SU-DHL-6 (cell line): ENCODE measurements around the gene UBE2J2.

ENCODE experiments used
- H2AFZ ChIP-seq: fragments of 200-600 bp; sonication (generic); 2 replicates; pipeline ENCODE4 v1.6.1; 2014; ENCODE audit warnings: low read depth, mild to moderate bottlenecking, moderate library complexity, mixed read lengths, antibody characterized with exemption, low read length; ENCODE audit not compliant: severe bottlenecking
- H3F3A ChIP-seq: fragments of 200-600 bp; shearing (Covaris generic); 2 replicates; pipeline ENCODE4 v1.6.0; 2016; ENCODE audit warnings: antibody characterized with exemption, mild to moderate bottlenecking; ENCODE audit not compliant: insufficient read depth
- H3K27ac ChIP-seq: fragments of 200-600 bp; sonication (generic); 2 replicates; pipeline ENCODE4 v1.5.1; 2016; ENCODE audit warnings: low read depth, mild to moderate bottlenecking, low read length, moderate library complexity, mixed read lengths
- H3K27me3 ChIP-seq: fragments of 200-600 bp; sonication (generic), shearing (Covaris generic); 2 replicates; pipeline ENCODE4 v1.6.0; 2014; ENCODE audit warnings: mild to moderate bottlenecking, low read length
- H3K36me3 ChIP-seq: fragments of 200-600 bp; sonication (generic); 2 replicates; pipeline ENCODE4 v1.6.1; 2014; ENCODE audit warnings: mild to moderate bottlenecking, low read length, mixed read lengths
- H3K4me2 ChIP-seq: fragments of 300-600, 200-600 bp; shearing (Covaris generic), sonication (generic); 2 replicates; pipeline ENCODE4 v1.6.0; 2014; ENCODE audit warnings: low read length, low read depth, mild to moderate bottlenecking; ENCODE audit not compliant: poor library complexity, severe bottlenecking
- H3K4me3 ChIP-seq: fragments of 200-600 bp; sonication (generic); 2 replicates; pipeline ENCODE4 v1.5.1; 2014; ENCODE audit warnings: antibody characterized with exemption, low read length, mild to moderate bottlenecking, mixed read lengths; ENCODE audit not compliant: insufficient read depth, poor library complexity, severe bottlenecking
- H3K79me2 ChIP-seq: fragments of 200-600 bp; sonication (generic); 2 replicates; pipeline ENCODE4 v1.6.1; 2014; ENCODE audit warnings: mild to moderate bottlenecking, low read length, moderate library complexity; ENCODE audit not compliant: insufficient read depth
- H3K9ac ChIP-seq: fragments of 200-600 bp; sonication (generic); 2 replicates; pipeline ENCODE4 v1.7.0; 2014; ENCODE audit warnings: mild to moderate bottlenecking, low read length
- H3K9me2 ChIP-seq: fragments of 200-600 bp; sonication (generic); replicated peaks from 2 replicates; pipeline ENCODE4 v1.6.1; 2014; ENCODE audit warnings: low read length; ENCODE audit not compliant: insufficient read depth
- H3K9me3 ChIP-seq: fragments of 200-600 bp; sonication (generic); 2 replicates; pipeline ENCODE4 v1.6.1; 2014; ENCODE audit warnings: low read length, mixed read lengths; ENCODE audit not compliant: insufficient read depth
- H4K20me1 ChIP-seq: fragments of 200-600 bp; sonication (generic); 2 replicates; pipeline ENCODE4 v1.6.1; 2014; ENCODE audit warnings: low read depth, mild to moderate bottlenecking, antibody characterized with exemption, low read length, moderate library complexity, mixed read lengths
- EZH2phosphoT487 ChIP-seq: fragments of 200-600 bp; sonication (generic), shearing (Covaris generic); conservative IDR thresholded peaks from 2 replicates; pipeline ENCODE4 v1.6.1; 2018; ENCODE audit warnings: mild to moderate bottlenecking, antibody characterized with exemption, low read length, moderate library complexity, mixed read lengths
- TF ChIP-seq, protein P1 (sequence below): fragments of 200-600 bp; sonication (generic); IDR thresholded peaks from one replicate; pipeline ENCODE4 v1.5.1; 2017; ENCODE audit warnings: antibody characterized with exemption, mild to moderate bottlenecking, low read length, moderate library complexity; ENCODE audit not compliant: insufficient read depth, poor library complexity, severe bottlenecking

UBE2J2 gene

DNA sequence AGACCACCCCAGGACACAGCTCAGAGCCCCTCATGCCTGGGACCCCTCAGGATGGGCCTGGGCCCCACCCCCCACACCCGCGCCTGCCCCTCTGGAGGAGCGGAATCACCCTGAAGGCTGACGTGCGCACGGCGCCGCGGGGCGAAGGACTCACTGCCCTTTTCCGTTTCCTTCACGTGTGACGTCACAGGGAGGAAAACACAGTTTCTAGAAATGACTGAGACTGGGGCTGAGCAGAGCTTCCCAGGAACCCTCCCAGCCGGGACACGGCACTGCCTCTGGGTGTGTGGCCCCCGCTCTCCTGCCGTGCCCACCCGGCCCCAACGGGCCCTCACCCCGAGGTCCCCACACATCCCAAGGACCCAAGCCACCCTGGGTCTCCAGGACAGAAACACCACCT is 54.3 kb downstream of the UBE2J2 start:
- no peaks in the 10 kb centered on the region for H4K20me1 ChIP-seq
- no peaks in the 10 kb centered on the region for H3K79me2 ChIP-seq
- H3F3A ChIP-seq, result no peaks in the 10 kb centered on the region
- no peak overlapping the region for H2AFZ ChIP-seq
- no peaks in the 10 kb centered on the region for H3K36me3 ChIP-seq
- H3K9ac ChIP-seq, result no peak overlapping the region
- no peaks in the 10 kb centered on the region for H3K9me3 ChIP-seq
- no peaks in the 10 kb centered on the region for H3K27me3 ChIP-seq
- no peak overlapping the region for H3K4me2 ChIP-seq
- no peaks in the 10 kb centered on the region for H3K9me2 ChIP-seq
- TF ChIP-seq, protein P1, sequence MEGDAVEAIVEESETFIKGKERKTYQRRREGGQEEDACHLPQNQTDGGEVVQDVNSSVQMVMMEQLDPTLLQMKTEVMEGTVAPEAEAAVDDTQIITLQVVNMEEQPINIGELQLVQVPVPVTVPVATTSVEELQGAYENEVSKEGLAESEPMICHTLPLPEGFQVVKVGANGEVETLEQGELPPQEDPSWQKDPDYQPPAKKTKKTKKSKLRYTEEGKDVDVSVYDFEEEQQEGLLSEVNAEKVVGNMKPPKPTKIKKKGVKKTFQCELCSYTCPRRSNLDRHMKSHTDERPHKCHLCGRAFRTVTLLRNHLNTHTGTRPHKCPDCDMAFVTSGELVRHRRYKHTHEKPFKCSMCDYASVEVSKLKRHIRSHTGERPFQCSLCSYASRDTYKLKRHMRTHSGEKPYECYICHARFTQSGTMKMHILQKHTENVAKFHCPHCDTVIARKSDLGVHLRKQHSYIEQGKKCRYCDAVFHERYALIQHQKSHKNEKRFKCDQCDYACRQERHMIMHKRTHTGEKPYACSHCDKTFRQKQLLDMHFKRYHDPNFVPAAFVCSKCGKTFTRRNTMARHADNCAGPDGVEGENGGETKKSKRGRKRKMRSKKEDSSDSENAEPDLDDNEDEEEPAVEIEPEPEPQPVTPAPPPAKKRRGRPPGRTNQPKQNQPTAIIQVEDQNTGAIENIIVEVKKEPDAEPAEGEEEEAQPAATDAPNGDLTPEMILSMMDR, result no peak
- TF ChIP-seq EZH2phosphoT487, result no peak
- no peak overlapping the region for H3K4me3 ChIP-seq
- H3K27ac ChIP-seq, result no peak overlapping the region

- TF ChIP-seq, protein P1, result no peak
- TF ChIP-seq EZH2phosphoT487, result no peak
- no peaks in the 10 kb centered on the region for H3K9me2 ChIP-seq
- no peak overlapping the region for H3K27ac ChIP-seq
- H3K9ac ChIP-seq, result no peak overlapping the region
- no peaks in the 10 kb centered on the region for H3K36me3 ChIP-seq
- no peaks in the 10 kb centered on the region for H4K20me1 ChIP-seq
- no peaks in the 10 kb centered on the region for H3K27me3 ChIP-seq
- no peak overlapping the region for H3K4me3 ChIP-seq
- no peaks in the 10 kb centered on the region for H3K9me3 ChIP-seq
- no peaks in the 10 kb centered on the region for H3F3A ChIP-seq
- H3K79me2 ChIP-seq, result no peaks in the 10 kb centered on the region
- H3K4me2 ChIP-seq, result no peak overlapping the region
- H2AFZ ChIP-seq, result no peak overlapping the region
Measured at GRCh38 chr1:1218524-1219200, 55.0 kb downstream of the UBE2J2 start.

DNA sequence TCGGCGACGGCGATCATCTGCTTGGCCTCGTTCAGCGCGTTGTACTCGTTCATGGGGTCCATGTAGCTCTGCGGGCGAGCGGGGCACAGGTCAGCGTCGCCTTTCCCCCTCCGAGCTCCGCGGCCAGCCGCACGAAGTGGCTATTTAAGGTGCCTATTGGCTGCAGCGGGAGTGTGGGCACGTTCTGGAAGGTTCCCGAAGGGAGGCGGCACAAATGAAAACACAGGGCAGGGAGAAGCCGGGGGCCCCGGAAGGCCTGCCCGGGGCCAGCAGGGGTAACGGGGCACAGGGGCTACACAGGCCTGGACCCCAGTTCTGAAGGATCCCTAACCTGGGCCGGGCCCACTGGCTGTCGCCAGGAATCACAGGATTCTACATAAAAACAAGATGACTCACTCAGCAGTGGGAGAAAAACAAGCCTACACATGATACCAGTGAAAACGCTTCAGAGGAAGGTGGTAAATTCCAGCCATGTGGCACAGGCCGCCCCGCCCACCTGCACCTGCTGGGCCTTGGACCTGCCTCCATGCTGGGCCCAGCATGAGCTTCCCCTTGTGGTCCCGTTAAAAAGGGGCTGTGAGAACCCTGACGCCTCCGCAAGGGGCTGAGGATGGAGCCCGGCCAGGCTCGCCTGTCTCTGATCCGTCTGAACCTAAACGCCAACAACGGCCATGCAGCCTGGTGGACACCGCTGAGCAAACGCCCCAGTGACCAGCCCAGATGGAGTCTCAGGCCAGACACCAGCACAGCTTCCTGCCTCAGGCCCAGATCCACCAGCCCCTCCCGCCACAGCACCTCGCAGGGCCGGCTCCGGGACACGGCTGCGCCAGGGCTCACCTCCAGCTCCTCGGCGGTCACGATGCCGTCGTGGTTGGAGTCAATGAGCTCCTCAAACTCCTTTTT is 55.8 kb downstream of the UBE2J2 start:
- Histone ChIP-seq H3K4me3 (no peak overlapping the region), H3K27ac (no peak overlapping the region), H3K36me3 (no peaks in the 10 kb centered on the region), H4K20me1 (no peaks in the 10 kb centered on the region), H3K9me3 (no peaks in the 10 kb centered on the region), H3K4me2 (no peak overlapping the region), H3K79me2 (no peaks in the 10 kb centered on the region), H3K27me3 (no peaks in the 10 kb centered on the region), H3F3A (no peaks in the 10 kb centered on the region), H3K9ac (no peak overlapping the region), H3K9me2 (no peaks in the 10 kb centered on the region), H2AFZ (no peak overlapping the region)
- no peak for TF ChIP-seq EZH2phosphoT487
- TF ChIP-seq, protein P1, result no peak
